ENCODE data around the gene PLOD2.

GRCh38 chr3:146152834-146153233, 8.2 kb downstream of the PLOD2 start:
- TF ChIP-seq POLR2A (IDR thresholded peaks at IDR 0.05; ENCODE audit: low read length): no peak
- no peak for TF ChIP-seq GATA1 (IDR thresholded peaks at IDR 0.05; ENCODE audit: low read depth, low read length)

Data from erythroblast (primary cell).